ENCODE data around the gene ZNF407.

ZNF407 gene

DNA sequence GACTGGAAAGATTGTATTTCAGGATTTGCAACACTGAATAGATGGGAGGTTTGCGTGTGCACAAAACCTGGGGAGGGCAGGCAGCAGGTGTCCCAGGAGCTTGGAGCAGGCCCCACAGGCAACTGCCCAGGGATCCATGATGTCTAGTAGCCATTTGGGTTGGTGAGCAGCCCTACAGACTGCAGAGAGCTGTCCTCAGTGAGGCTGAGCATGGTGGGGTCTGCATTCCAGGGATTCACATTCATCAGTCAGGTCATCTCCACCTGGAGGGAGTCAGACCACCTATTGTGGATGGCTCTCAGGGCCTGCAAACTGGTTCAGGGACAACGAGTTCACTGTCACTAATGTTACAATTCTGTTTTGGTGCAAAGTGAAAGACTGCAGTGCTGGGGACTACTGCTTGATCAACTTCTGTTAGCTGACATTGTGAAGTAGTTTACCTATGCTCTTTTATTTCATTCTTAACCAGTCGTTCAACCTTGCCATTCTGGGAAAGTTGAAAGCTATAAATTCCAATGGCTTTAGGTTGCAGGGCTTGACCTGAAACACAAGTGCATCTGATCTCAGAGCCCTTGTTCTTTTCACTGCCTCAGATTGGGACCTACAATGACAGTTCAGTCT is 222.6 kb downstream of the ZNF407 start:
- Histone ChIP-seq H3K9ac (no peak overlapping the region), H3K4me2 (no peak overlapping the region), H3K4me1 (no peaks in the 10 kb centered on the region), H4K20me1 (peaks cover 0 to 7% (median 0%) of the 10 kb centered on the region in 11 experiments; a peak in 3 of 22 replicates), H3K9me3 (replicated peaks in 1 of 11) (peaks cover 10 to 30% (median 20%) of the 10 kb centered on the region in 11 experiments; a peak in 20 of 22 replicates), H3K27ac (no peak overlapping the region), H3K27me3 (no peaks in the 10 kb centered on the region), H3K36me3 (peaks cover 10 to 47% (median 18%) of the 10 kb centered on the region in 11 experiments; a peak in 19 of 22 replicates), H3K4me3 (no peak overlapping the region)
- TF ChIP-seq Cebpa-rat (IDR thresholded peaks at IDR 0.05): no peak

DNA sequence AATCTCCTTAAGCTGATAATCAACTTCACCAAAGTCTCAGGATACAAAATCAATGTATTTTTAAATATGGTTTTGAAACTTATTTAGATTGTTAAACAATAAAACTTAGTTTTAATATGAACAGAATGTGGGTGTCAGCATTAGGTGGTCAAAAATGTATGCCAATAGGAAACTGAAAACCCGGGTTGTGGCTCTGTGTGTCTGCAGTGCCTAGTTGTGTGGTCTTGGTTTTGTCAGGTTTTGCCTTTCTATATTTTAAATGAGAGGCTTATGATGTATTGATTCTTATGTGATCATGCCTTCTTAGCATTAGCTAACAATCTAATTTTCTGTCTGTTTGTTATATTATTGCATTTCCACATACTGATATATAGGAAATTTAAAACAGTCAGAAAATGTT is 227.8 kb downstream of the ZNF407 start:
- Histone ChIP-seq H3K4me3 (no peak overlapping the region), H3K27me3 (no peaks in the 10 kb centered on the region), H3K4me1 (peaks cover 0 to 6% (median 0%) of the 10 kb centered on the region in 10 experiments; a peak in 3 of 20 replicates), H3K9ac (no peak overlapping the region), H4K20me1 (peaks cover 0 to 2% (median 0%) of the 10 kb centered on the region in 11 experiments; a peak in 2 of 22 replicates), H3K36me3 (peaks cover 11 to 34% (median 17%) of the 10 kb centered on the region in 11 experiments; a peak in 19 of 22 replicates), H3K4me2 (no peak overlapping the region), H3K27ac (no peak overlapping the region), H3K9me3 (replicated peaks in 1 of 11) (peaks cover 10 to 24% (median 19%) of the 10 kb centered on the region in 11 experiments; a peak in 20 of 22 replicates)
- no peak for TF ChIP-seq Cebpa-rat (IDR thresholded peaks at IDR 0.05)

DNA sequence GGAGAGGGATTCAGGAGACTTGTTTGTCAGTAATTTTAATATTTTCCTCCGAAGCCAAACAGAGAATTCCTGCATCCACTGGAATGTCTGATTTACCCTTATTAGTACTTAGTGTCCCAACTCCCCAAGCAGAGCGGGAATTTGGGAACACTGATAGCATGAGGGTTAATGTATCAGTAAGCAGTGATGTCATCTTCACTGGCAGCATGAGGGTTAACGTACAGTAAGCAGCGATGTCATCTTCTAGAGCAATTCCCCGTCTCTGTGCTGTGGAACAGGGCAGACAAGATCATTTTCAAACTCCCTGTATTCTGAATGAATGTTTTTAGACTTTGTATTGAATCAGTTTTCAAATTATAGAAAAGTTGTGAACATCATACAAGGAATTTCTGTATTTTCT is 228.9 kb downstream of the ZNF407 start:
- Histone ChIP-seq H3K36me3 (peaks cover 11 to 35% (median 15%) of the 10 kb centered on the region in 11 experiments; a peak in 19 of 22 replicates), H3K4me1 (peaks cover 0 to 6% (median 0%) of the 10 kb centered on the region in 10 experiments; a peak in 3 of 20 replicates), H3K9me3 (replicated peaks in 1 of 11) (peaks cover 9 to 19% (median 14%) of the 10 kb centered on the region in 11 experiments; a peak in 20 of 22 replicates), H3K27me3 (no peaks in the 10 kb centered on the region), H4K20me1 (no peaks in the 10 kb centered on the region; a peak in 1 of 22 replicates), H3K9ac (no peak overlapping the region), H3K4me3 (no peak overlapping the region), H3K4me2 (no peak overlapping the region), H3K27ac (no peak overlapping the region)
- no peak for TF ChIP-seq Cebpa-rat (IDR thresholded peaks at IDR 0.05)

DNA sequence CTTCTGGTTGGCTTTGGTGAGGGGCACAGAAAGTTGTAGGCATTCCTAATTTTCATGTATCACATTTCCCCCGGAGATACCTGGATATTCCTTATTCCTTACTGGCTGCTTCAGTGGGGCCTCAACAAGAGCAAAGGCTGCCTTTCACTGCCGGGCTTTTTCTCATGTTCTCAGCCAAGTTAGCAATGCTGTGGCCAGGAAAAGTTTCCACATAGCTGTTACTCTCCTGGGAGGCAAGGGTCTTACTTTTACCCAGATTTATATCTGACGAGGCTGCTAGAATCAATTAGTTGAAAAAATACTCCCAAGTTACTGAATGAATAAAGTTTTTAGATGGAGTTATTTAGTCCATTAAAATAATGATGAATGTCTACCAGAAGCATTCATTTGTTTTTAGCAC is 230.5 kb downstream of the ZNF407 start:
- Histone ChIP-seq H4K20me1 (peaks cover 0 to under 1% (median 0%) of the 10 kb centered on the region in 11 experiments; a peak in 1 of 22 replicates), H3K4me2 (peak overlapping the region in 3 of 11 experiments; percentile 1 to 22 (median 9); a peak in 1 of 22 replicates)
- TF ChIP-seq Cebpa-rat (IDR thresholded peaks at IDR 0.05): no peak

DNA sequence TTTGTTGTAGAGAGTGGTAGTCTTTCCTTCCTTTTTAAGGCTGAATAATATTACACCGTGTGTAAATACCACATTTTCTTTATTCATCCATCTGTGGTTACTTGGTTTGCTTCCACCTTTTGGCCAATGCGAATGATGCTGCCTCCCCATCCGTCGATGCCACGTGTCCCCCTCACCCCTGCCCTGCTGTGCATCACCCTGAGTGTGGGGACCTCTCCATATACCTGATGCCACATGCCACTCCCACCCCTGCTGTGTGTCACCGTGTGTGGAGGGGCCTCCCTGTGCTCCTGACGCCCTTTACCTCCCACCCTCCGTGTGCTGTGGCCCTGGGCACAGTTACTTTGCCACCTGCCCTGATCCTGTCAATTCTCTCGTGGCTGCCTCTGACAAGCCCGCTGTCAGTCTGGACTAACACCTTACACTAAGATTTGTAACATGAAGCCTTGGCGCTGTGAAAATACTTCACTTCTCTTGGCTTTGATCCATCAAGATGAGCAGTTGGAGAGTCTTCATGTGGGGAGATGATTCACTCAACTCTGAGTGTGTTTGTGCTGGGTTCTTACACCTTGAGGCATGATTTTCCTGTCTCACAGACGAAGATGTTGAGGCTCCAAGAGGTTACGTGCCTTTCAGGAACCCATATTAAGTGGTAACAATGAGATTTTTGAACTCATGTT is 234.0 kb downstream of the ZNF407 start:
- H3K9me3 ChIP-seq (replicated peaks in 1 of 11): no peaks in the 10 kb centered on the region
- no peaks in the 10 kb centered on the region for H3K27me3 ChIP-seq
- peaks cover 0 to 40% (median 7%) of the 10 kb centered on the region in 11 experiments; a peak in 8 of 22 replicates for H3K36me3 ChIP-seq
- H3K9ac ChIP-seq: no peak overlapping the region
- H3K4me1 ChIP-seq: peaks cover 0 to 7% (median 0%) of the 10 kb centered on the region in 10 experiments; a peak in 3 of 20 replicates
- no peak overlapping the region for H3K4me2 ChIP-seq
- peaks cover 0 to 12% (median 0%) of the 10 kb centered on the region in 11 experiments; a peak in 1 of 22 replicates for H4K20me1 ChIP-seq
- TF ChIP-seq Cebpa-rat (IDR thresholded peaks at IDR 0.05): no peak
- H3K4me3 ChIP-seq: no peak overlapping the region
- no peak overlapping the region for H3K27ac ChIP-seq

More for the DNA sequence above, 230.5 kb downstream of the ZNF407 start:
- H3K27me3 ChIP-seq: no peaks in the 10 kb centered on the region
- no peak overlapping the region for H3K9ac ChIP-seq
- H3K4me1 ChIP-seq: peaks cover 0 to 6% (median 0%) of the 10 kb centered on the region in 10 experiments; a peak in 3 of 20 replicates
- no peak overlapping the region for H3K4me3 ChIP-seq
- H3K9me3 ChIP-seq (replicated peaks in 1 of 11): peaks cover 1 to 6% (median 5%) of the 10 kb centered on the region in 11 experiments; a peak in 19 of 22 replicates
- no peak overlapping the region for H3K27ac ChIP-seq
- peaks cover 5 to 36% (median 7%) of the 10 kb centered on the region in 11 experiments; a peak in 19 of 22 replicates for H3K36me3 ChIP-seq

DNA sequence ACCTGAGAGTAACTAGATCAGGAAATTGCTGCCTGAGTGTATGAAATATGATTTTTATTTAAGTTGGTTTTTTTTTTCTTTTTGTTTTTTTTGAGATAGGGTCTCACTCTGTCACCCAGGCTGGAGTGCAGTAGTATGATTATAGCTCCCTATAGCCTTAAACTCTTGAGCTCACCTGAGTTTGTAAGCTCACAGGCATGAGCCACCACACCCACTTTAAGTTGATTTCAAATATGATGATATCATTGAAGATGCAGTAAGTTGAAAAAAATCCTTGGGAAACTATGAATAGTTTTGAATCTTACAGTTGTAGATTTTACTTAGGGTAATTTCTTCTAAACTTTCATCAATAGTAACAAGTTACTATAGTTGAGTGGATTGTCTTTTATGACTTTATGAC is 234.7 kb downstream of the ZNF407 start:
- Histone ChIP-seq H3K4me1 (peaks cover 0 to 7% (median 0%) of the 10 kb centered on the region in 10 experiments; a peak in 3 of 20 replicates), H4K20me1 (peaks cover 0 to 12% (median 0%) of the 10 kb centered on the region in 11 experiments; a peak in 1 of 22 replicates), H3K27ac (no peak overlapping the region), H3K4me3 (no peak overlapping the region), H3K36me3 (peaks cover 0 to 45% (median 8%) of the 10 kb centered on the region in 11 experiments; a peak in 8 of 22 replicates), H3K27me3 (no peaks in the 10 kb centered on the region), H3K4me2 (no peak overlapping the region), H3K9ac (no peak overlapping the region), H3K9me3 (replicated peaks in 1 of 11) (no peaks in the 10 kb centered on the region)
- TF ChIP-seq Cebpa-rat (IDR thresholded peaks at IDR 0.05): no peak

DNA sequence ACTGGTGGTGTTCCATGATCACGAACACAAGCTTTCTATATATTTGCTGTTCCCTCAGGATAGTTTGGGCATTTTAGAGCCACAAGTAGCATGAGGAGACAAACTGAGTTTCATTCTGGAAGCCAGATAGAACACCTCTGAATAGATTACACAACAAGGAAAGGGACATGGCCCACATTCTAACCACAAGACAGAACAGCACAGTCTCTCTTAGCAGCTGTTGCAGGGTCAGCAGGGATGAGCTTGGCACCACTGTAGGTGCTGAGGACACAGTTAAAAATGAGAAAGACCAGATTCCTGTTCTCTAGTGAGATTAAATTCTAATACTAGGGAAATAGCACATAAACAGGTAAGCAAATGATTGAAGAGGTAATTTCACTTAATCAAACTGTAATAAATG is 235.3 kb downstream of the ZNF407 start:
- no peak overlapping the region for H3K4me2 ChIP-seq
- peaks cover 0 to 12% (median 0%) of the 10 kb centered on the region in 11 experiments; a peak in 1 of 22 replicates for H4K20me1 ChIP-seq
- H3K4me1 ChIP-seq: peaks cover 0 to 7% (median 0%) of the 10 kb centered on the region in 10 experiments; a peak in 3 of 20 replicates
- no peaks in the 10 kb centered on the region for H3K27me3 ChIP-seq
- no peak overlapping the region for H3K4me3 ChIP-seq
- H3K27ac ChIP-seq: no peak overlapping the region
- H3K9me3 ChIP-seq (replicated peaks in 1 of 11): no peaks in the 10 kb centered on the region
- H3K36me3 ChIP-seq: peaks cover 4 to 51% (median 11%) of the 10 kb centered on the region in 11 experiments; a peak in 8 of 22 replicates
- H3K9ac ChIP-seq: no peak overlapping the region
- no peak for TF ChIP-seq Cebpa-rat (IDR thresholded peaks at IDR 0.05)

DNA sequence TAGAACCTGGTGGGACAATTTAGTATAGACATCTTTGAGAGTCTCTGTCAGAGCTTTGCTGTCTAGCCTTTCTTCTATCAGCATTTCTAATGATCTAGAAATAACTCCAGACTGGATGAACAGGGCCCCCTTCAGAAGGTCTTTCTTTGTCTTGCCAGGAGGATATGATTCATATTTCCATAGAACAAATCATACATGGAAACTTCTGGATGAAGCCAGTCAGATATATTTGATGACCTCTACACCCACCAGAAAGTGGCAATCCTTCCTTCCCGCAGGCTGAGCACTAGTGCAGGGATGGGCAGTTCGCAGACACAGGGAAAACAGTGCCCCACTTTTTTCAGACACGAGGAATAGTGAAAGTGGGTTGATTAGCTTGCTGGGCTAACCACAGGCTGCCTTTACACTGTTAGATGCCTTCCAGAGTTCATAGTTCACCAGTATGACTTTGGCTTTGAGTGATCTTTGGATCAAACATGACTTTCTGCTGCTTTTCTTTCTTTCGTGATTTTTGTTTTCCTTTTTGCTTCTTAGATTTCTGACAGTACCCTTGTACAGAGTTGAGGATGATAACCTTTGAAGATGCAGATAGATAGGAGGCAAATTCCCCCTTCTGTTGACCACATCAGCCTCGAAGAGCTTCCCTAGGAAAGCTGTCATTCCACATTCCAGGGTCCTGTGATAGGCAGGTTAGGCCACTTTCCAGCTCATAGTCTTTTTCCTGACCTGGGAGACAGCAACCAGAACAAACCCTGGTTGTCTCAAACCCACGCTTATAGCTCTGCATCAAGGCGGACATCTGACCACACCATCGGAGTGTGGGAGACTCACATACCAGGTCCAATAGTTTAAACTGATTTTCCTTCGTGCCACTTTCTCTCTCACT is 237.0 kb downstream of the ZNF407 start:
- Histone ChIP-seq H3K4me2 (no peak overlapping the region), H3K9ac (no peak overlapping the region), H4K20me1 (peaks cover 0 to 12% (median 0%) of the 10 kb centered on the region in 11 experiments; a peak in 1 of 22 replicates), H3K4me1 (peaks cover 0 to 7% (median 0%) of the 10 kb centered on the region in 10 experiments; a peak in 1 of 20 replicates), H3K9me3 (replicated peaks in 1 of 11) (no peaks in the 10 kb centered on the region), H3K4me3 (no peak overlapping the region), H3K36me3 (peaks cover 7 to 65% (median 16%) of the 10 kb centered on the region in 11 experiments; a peak in 12 of 22 replicates), H3K27ac (no peak overlapping the region), H3K27me3 (no peaks in the 10 kb centered on the region)
- no peak for TF ChIP-seq Cebpa-rat (IDR thresholded peaks at IDR 0.05)

Measured in BLaER1 treated with 17β-estradiol and CSF1 and Interleukin-3, amounts not matched to agents 10 nM and 100 nM (cell line).